ENCODE measurements around the gene CRHR2. TPM values are rescaled to one million over a fixed set of nuclear protein-coding genes. Genes with fewer than 3 reads are reported as not detected.

CRHR2 gene
- total and polyA plus RNA-seq, 2 of the 4 experiments (the other 2 are of a cell fraction), result not detected

DNA sequence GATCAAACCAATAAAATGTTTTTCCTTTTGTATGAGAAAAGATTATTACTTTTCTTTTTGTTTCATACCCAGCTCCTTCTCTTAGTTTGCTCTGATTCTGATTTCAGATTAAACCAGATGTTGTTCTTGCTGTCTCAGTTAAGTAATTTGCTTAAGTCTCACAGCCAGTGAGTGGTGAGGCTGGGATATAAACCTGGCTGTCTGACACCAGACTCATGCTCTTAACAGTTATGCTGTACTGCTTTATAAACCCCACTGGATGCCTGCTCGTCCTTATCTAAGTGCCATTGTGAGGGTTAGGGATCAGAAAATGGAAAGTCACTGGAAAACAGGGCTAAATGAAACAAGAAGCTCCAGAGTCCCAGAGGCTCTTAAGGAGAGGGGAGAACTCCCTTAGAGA is 63.3 kb downstream of the CRHR2 start:
- BruUV-seq (replicated peaks), result no TSS peak
- Histone ChIP-seq H3K9me3 (ENCODE audit: control insufficient read depth, insufficient read depth, low read length) (no peaks in the 10 kb centered on the region), H2BK20ac (ENCODE audit: low read depth, low read length) (no peak overlapping the region), H3K79me1 (ENCODE audit: low read depth in 1 of 2, low read length in 2 of 2) (peaks cover 48 to 49% of the 10 kb centered on the region in 2 experiments), H3K9me1 (ENCODE audit: insufficient read depth, low read length) (peaks cover 4% of the 10 kb centered on the region), H3K14ac (replicated peaks; ENCODE audit: low read depth, low read length) (no peak overlapping the region), H3K9ac (ENCODE audit: low read depth, low read length) (no peak overlapping the region), H2AFZ (replicated peaks; ENCODE audit: low read length, poor library complexity) (no peak overlapping the region), H3K36me3 (ENCODE audit: control insufficient read depth, insufficient read depth, low read length) (peaks cover 54% of the 10 kb centered on the region), H3K18ac (ENCODE audit: low read depth, low read length) (no peak overlapping the region), H3K27ac (ENCODE audit: insufficient read depth, low read length) (no peak overlapping the region), H3K56ac (ENCODE audit: extremely low read depth, insufficient read depth, low read length) (no peak overlapping the region), H4K5ac (ENCODE audit: low read depth, low read length) (no peak overlapping the region), H4K91ac (ENCODE audit: insufficient read depth, low read depth, low read length) (no peak overlapping the region), H2BK120ac (ENCODE audit: low read depth, low read length) (no peak overlapping the region), H2AK9ac (replicated peaks; ENCODE audit: low read depth, low read length, poor library complexity) (no peak overlapping the region), H3K4me1 (ENCODE audit: control insufficient read depth, insufficient read depth, low read length) (no peaks in the 10 kb centered on the region), H4K8ac (ENCODE audit: low read depth in 2 of 2, low read length in 2 of 2) (no peak overlapping the region), H2AK5ac (ENCODE audit: low read depth, low read length) (no peak overlapping the region), H3K27me3 (ENCODE audit: control insufficient read depth, insufficient read depth, low read length) (no peaks in the 10 kb centered on the region), H3K4ac (ENCODE audit: low read depth, low read length) (no peak overlapping the region), H3K4me2 (ENCODE audit: low read depth, low read length) (no peak overlapping the region), H2BK15ac (ENCODE audit: low read depth, low read length) (no peak overlapping the region), H4K20me1 (ENCODE audit: insufficient read depth, low read length) (peaks cover 47% of the 10 kb centered on the region; the same call in 1 of the 2 replicates), H3K23ac (ENCODE audit: low read depth, low read length) (no peak overlapping the region), H2BK5ac (ENCODE audit: low read depth, low read length, poor library complexity, severe bottlenecking) (no peak overlapping the region), H3K4me3 (ENCODE audit: insufficient read depth, low read depth, low read length) (no peak overlapping the region)
- intact Hi-C loops (cut with micrococcal nuclease), result loop anchor here (1.0 to 2.0 kb wide), 2 partner anchors 10 to 14 kb away; no protein-coding TSS in a partner anchor
- dilution Hi-C loops (cut with HindIII; ENCODE audit: low sequenced_read_pairs, unreplicated experiment), result no loop called here
- in situ Hi-C loops (cut with MboI; ENCODE audit: low sequenced_read_pairs), result no loop called here
- POLR2A ChIA-PET (ENCODE audit: unreplicated experiment), result interaction anchor here (0.6 kb wide), 1 partner anchor 72 kb away, joined by 3 read pairs; no protein-coding TSS in a partner anchor
- CTCF ChIA-PET, result interaction anchor here (1.2 kb wide), 1 partner anchor 10 kb away, joined by 3 read pairs; no protein-coding TSS in a partner anchor
- WGBS, 2 experiments (ENCODE audit: extremely low coverage in 2 of 2, insufficient read length in 1 of 2), result no CpG with 5 or more reads among the region's 1 CpG
- no peak for TF ChIP-seq ELK1 (IDR thresholded peaks at IDR 0.05; ENCODE audit: borderline replicate concordance, low read depth, low read length)
- no peak for TF ChIP-seq BHLHE40 (IDR thresholded peaks at IDR 0.05; ENCODE audit: low read depth, low read length)
- TF ChIP-seq SMC3 (IDR thresholded peaks at IDR 0.05; ENCODE audit: low read depth, low read length), result no peak
- TF ChIP-seq CEBPB (IDR thresholded peaks at IDR 0.05; ENCODE audit: low read depth, low read length), result no peak
- TF ChIP-seq RCOR1 (IDR thresholded peaks at IDR 0.05; ENCODE audit: insufficient replicate concordance, low read length), result no peak
- DNase-seq (no peak), ATAC-seq (ENCODE audit: low read depth) (no peak)
